Amniotic stem cell (primary cell): Measurements from ENCODE around the gene TSC22D1.
"Not testable (repeated sequence)": the region's sequence is repeated elsewhere in the genome, so short reads cannot be mapped to it uniquely, and the experiment has no call there.

Source experiments
- DNase-seq: peaks from one replicate; lab custom pipeline; 2025; lab: John Stamatoyannopoulos, UW

TSC22D1 gene

GRCh38 chr13:44506251-44506650 is 69.9 kb downstream of the TSC22D1 start:
- DNase-seq, result no peak

GRCh38 chr13:44504116-44504515 is 72.0 kb downstream of the TSC22D1 start:
- DNase-seq, result no peak

GRCh38 chr13:44498969-44499368 is 77.2 kb downstream of the TSC22D1 start:
- DNase-seq, result no peak

- DNase-seq, result no peak
Observed at GRCh38 chr13:44498502-44498901, 77.6 kb downstream of the TSC22D1 start.

GRCh38 chr13:44497801-44498200 is 78.3 kb downstream of the TSC22D1 start:
- DNase-seq, result no peak

GRCh38 chr13:44493213-44493812 is 82.8 kb downstream of the TSC22D1 start:
- DNase-seq, result no peak

GRCh38 chr13:44489751-44490150 is 86.4 kb downstream of the TSC22D1 start:
- DNase-seq, result no peak

- DNase-seq, result no peak
Observed at GRCh38 chr13:44487989-44488388, 88.1 kb downstream of the TSC22D1 start.

- no peak for DNase-seq
Observed at GRCh38 chr13:44484562-44485138, 91.5 kb downstream of the TSC22D1 start.

- DNase-seq, result no peak
Observed at GRCh38 chr13:44474122-44474910, 101.8 kb downstream of the TSC22D1 start.

- DNase-seq, result no peak
Observed at GRCh38 chr13:44471686-44472085, 104.4 kb downstream of the TSC22D1 start.

- peak; percentile 12 for DNase-seq
Observed at GRCh38 chr13:44470638-44471562, 105.2 kb downstream of the TSC22D1 start.

- DNase-seq, result no peak
Observed at GRCh38 chr13:44468874-44469273, 107.3 kb downstream of the TSC22D1 start.

- no peak for DNase-seq
Observed at GRCh38 chr13:44465318-44465717, 110.8 kb downstream of the TSC22D1 start.

- no peak for DNase-seq
Observed at GRCh38 chr13:44464471-44464870, 111.7 kb downstream of the TSC22D1 start.

GRCh38 chr13:44463759-44464158 is 112.4 kb downstream of the TSC22D1 start:
- DNase-seq, result no peak

- no peak for DNase-seq
Observed at GRCh38 chr13:44459674-44460073, 116.5 kb downstream of the TSC22D1 start.

- DNase-seq, result no peak
Observed at GRCh38 chr13:44458313-44458975, 117.7 kb downstream of the TSC22D1 start.

- DNase-seq, result not testable (repeated sequence)
Observed at GRCh38 chr13:44456212-44456611, 119.9 kb downstream of the TSC22D1 start.

GRCh38 chr13:44455769-44456168 is 120.4 kb downstream of the TSC22D1 start:
- no peak for DNase-seq

- no peak for DNase-seq
Observed at GRCh38 chr13:44453881-44454280, 122.2 kb downstream of the TSC22D1 start.

GRCh38 chr13:44453069-44453468 is 123.1 kb downstream of the TSC22D1 start:
- DNase-seq, result no peak
